HepG2 (cell line): Measurements from ENCODE around the gene PMEL. TPM values are rescaled to one million over a fixed set of nuclear protein-coding genes. Genes with fewer than 3 reads are reported as not detected.

Experiments
- ARNTL ChIP-seq: sonication (generic); formaldehyde crosslinking; IDR thresholded peaks from 2 replicates; pipeline ENCODE4 v1.4.0; 2020; ENCODE audit warnings: mild to moderate bottlenecking, missing genetic modification reagents
- CHD4 ChIP-seq: fragments of 200-600 bp; sonication (generic); IDR thresholded peaks from 2 replicates; pipeline ENCODE4 v1.7.0; 2017; ENCODE audit warnings: mild to moderate bottlenecking, low read length, borderline replicate concordance
- CREB1 ChIP-seq, 2 experiments: fragments of 450-650 bp in 1 of 2; IDR thresholded peaks; 2 replicates each; pipeline ENCODE4 v1.6.1; 2016 to 2017; ENCODE audit warnings: control low read depth in 1 of 2, mild to moderate bottlenecking in 1 of 2, missing compliant biosample characterization in 1 of 2, missing genetic modification characterization in 1 of 2
- HNRNPLL ChIP-seq: fragments of 200-400 bp; formaldehyde crosslinking; IDR thresholded peaks from 2 replicates; pipeline ENCODE4 v1.6.1; 2017; ENCODE audit warnings: mild to moderate bottlenecking, low read depth, low read length; ENCODE audit not compliant: poor library complexity, severe bottlenecking
- IKZF5 ChIP-seq: IDR thresholded peaks from 2 replicates; pipeline ENCODE4 v1.6.1; 2018; ENCODE audit warnings: missing genetic modification reagents, mild to moderate bottlenecking, missing compliant biosample characterization
- NFYC ChIP-seq: IDR thresholded peaks from 2 replicates; pipeline ENCODE4 v1.6.1; 2016; ENCODE audit warnings: missing genetic modification reagents, missing compliant biosample characterization
- NR2C2 ChIP-seq: sonication (generic); formaldehyde crosslinking; IDR thresholded peaks from 2 replicates; pipeline ENCODE4 v1.4.0; 2020; ENCODE audit warnings: missing genetic modification reagents, mild to moderate bottlenecking, moderate library complexity, borderline replicate concordance
- PLRG1 ChIP-seq: fragments of 450-650 bp; conservative IDR thresholded peaks from 2 replicates; pipeline ENCODE4 v1.6.1; 2016
- SRY ChIP-seq: sonication (generic); formaldehyde crosslinking; IDR thresholded peaks from 2 replicates; pipeline ENCODE4 v1.8.0; 2022; ENCODE audit warnings: mild to moderate bottlenecking, missing genetic modification reagents
- TBX2 ChIP-seq: sonication (generic); formaldehyde crosslinking; IDR thresholded peaks from 2 replicates; pipeline ENCODE4 v1.5.0; 2020; ENCODE audit warnings: missing genetic modification reagents, mild to moderate bottlenecking, borderline replicate concordance
- TOE1 ChIP-seq: sonication (generic); formaldehyde crosslinking; IDR thresholded peaks from 2 replicates; pipeline ENCODE4 v1.4.0; 2020; ENCODE audit warnings: mild to moderate bottlenecking, missing genetic modification reagents
- YEATS4 ChIP-seq: sonication (generic); formaldehyde crosslinking; IDR thresholded peaks from 2 replicates; pipeline ENCODE4 v1.4.0; 2020; ENCODE audit warnings: missing genetic modification reagents, borderline replicate concordance
- ZNF318 ChIP-seq: sonication (generic); formaldehyde crosslinking; IDR thresholded peaks from 2 replicates; pipeline ENCODE4 v1.4.0; 2020; ENCODE audit warnings: mild to moderate bottlenecking, missing genetic modification reagents
- ZNF570 ChIP-seq: sonication (generic); formaldehyde crosslinking; IDR thresholded peaks from 2 replicates; pipeline ENCODE4 v1.4.0; 2020; ENCODE audit warnings: mild to moderate bottlenecking, missing genetic modification reagents, borderline replicate concordance
- polyA plus RNA-seq, 8 experiments: library from polyadenylated mRNA; depleted of rRNA in 3 of 8; stranded (reverse) in 7 of 8; unstranded in 1 of 8; fragments of >200 nt; fragmentation: Illumina TruSeq in 4 of 8; extraction: Trizol in 4 of 8; gene quantifications; 2 replicates each; pipeline versions ENCODE4 v1.2.1 to v1.2.3, GENCODE V29; 2011 to 2016; ENCODE audit warnings: low read depth in 4 of 8, missing spikeins in 1 of 8, mixed read lengths in 1 of 8; ENCODE audit not compliant: insufficient read depth in 1 of 8
- total RNA-seq, 5 experiments: library from RNA; depleted of rRNA; stranded (reverse); fragments of >200 nt; fragmentation: Illumina TruSeq; extraction: Trizol; gene quantifications; 2 replicates each; pipeline ENCODE4 v1.2.3, GENCODE V29; 2016; ENCODE audit warnings: low read depth in 1 of 5

Gene PMEL
- total and polyA plus RNA-seq, 2 of the 13 experiments (the other 11 are each of a cell fraction or from before 2014, with no cell fraction given), result 0.49 to 3.3 TPM

GRCh38 chr12:55966408-55967281 is 803 bp upstream of the PMEL start, which contains the start of gene CDK2 (continued):
- TF ChIP-seq HNRNPLL (peak; percentile 40), YEATS4 (0 out of 2 replicates have a peak, but pooled peaks have one; percentile 30), CREB1 (IDR thresholded peaks at IDR 0.05) (peak; percentile 58), CREB1 (CRISPR knock-in tag; IDR thresholded peaks at IDR 0.05) (peak; percentile 89), PLRG1 (no peak), ARNTL (CRISPR knock-in tag) (0 out of 2 replicates have a peak, but pooled peaks have one; percentile 62), ZNF318 (CRISPR knock-in tag) (no peak), ZNF570 (CRISPR knock-in tag) (0 out of 2 replicates have a peak, but pooled peaks have one; percentile 52), TBX2 (peak; percentile 38; the same call in 1 of the 2 replicates), TOE1 (0 out of 2 replicates have a peak, but pooled peaks have one; percentile 31), NR2C2 (CRISPR knock-in tag) (0 out of 2 replicates have a peak, but pooled peaks have one; percentile 22), CHD4 (0 out of 2 replicates have a peak, but pooled peaks have one; percentile 32), IKZF5 (peak; percentile 20; the same call in 1 of the 2 replicates), SRY (CRISPR knock-in tag) (0 out of 2 replicates have a peak, but pooled peaks have one; percentile 55), NFYC (CRISPR knock-in tag) (peak; percentile 80)
